PC-3 (cell line): ENCODE data around the gene ADIPOR1. TPM values are rescaled to one million over a fixed set of nuclear protein-coding genes. Genes with fewer than 3 reads are reported as not detected.

Experiments used
- ATAC-seq: fragments of 200-7000 bp; cut with Tn5 transposase; 2 replicates; pipeline ENCODE4 v1.9.1; 2020; ENCODE audit warnings: mild to moderate bottlenecking, moderate library complexity
- BruUV-seq: library from RNA; stranded (reverse); fragments of 400-500 nt; replicated peaks from 2 replicates; lab custom pipeline; 2021; lab: Mats Ljungman, UMichigan
- CTCF ChIA-PET: fragments of 300-600 bp; sonication (Branson Sonifier 250); formaldehyde crosslinking; loops from one replicate; lab custom pipeline; 2022; ENCODE audit warnings: antibody characterized with exemption; lab: Charles Lee
- POLR2A ChIA-PET: fragments of 300-600 bp; sonication (Branson Sonifier 250); formaldehyde crosslinking; loops from one replicate; lab custom pipeline; 2022; ENCODE audit warnings: antibody characterized with exemption; ENCODE audit not compliant: unreplicated experiment; lab: Charles Lee
- DNase-seq: peaks from one replicate; pipeline ENCODE4 v3.0.0-alpha.2; 2015
- H2AFZ ChIP-seq: fragments of 300-600 bp; sonication (generic); 2 replicates; pipeline ENCODE4 v1.6.0; 2016; ENCODE audit warnings: antibody characterized with exemption, low read length
- H3F3A ChIP-seq: fragments of 300-600 bp; sonication (generic); one replicate; pipeline ENCODE4 v1.6.0; 2017; ENCODE audit warnings: antibody characterized with exemption, low read length, control low read depth, mild to moderate bottlenecking; ENCODE audit not compliant: unreplicated experiment
- H3K27ac ChIP-seq: fragments of 300-600 bp; sonication (generic); 2 replicates; pipeline ENCODE4 v1.5.1; 2016; ENCODE audit warnings: mild to moderate bottlenecking, low read length
- H3K27me3 ChIP-seq: fragments of 300-600 bp; sonication (generic); 2 replicates; pipeline ENCODE4 v1.6.1; 2016; ENCODE audit warnings: low read length, mixed read lengths
- H3K36me3 ChIP-seq: fragments of 300-600 bp; sonication (generic); 2 replicates; pipeline ENCODE4 v1.6.1; 2016; ENCODE audit warnings: low read depth, mixed run types, low read length, mixed read lengths
- H3K4me1 ChIP-seq: fragments of 300-600 bp; sonication (generic); 2 replicates; pipeline ENCODE4 v1.5.1; 2016; ENCODE audit warnings: low read length; ENCODE audit not compliant: insufficient read depth
- H3K4me2 ChIP-seq: fragments of 300-600 bp; sonication (generic); 2 replicates; pipeline ENCODE4 v1.6.0; 2016; ENCODE audit warnings: low read length
- H3K4me3 ChIP-seq: fragments of 300-600 bp; sonication (generic); 2 replicates; pipeline ENCODE4 v1.5.1; 2016; ENCODE audit warnings: mild to moderate bottlenecking, low read length, mixed read lengths
- H3K79me2 ChIP-seq: fragments of 300-600 bp; sonication (generic); 2 replicates; pipeline ENCODE4 v1.6.1; 2017; ENCODE audit warnings: low read length, mixed read lengths
- H3K9ac ChIP-seq: fragments of 300-600 bp; sonication (generic); 2 replicates; pipeline ENCODE4 v1.6.0; 2016; ENCODE audit warnings: mild to moderate bottlenecking, low read length
- H3K9me2 ChIP-seq: fragments of 300-600 bp; sonication (generic); replicated peaks from 2 replicates; pipeline ENCODE4 v1.6.1; 2016; ENCODE audit warnings: mixed run types, low read length, mixed read lengths
- H3K9me3 ChIP-seq: fragments of 300-600 bp; sonication (generic); 2 replicates; pipeline ENCODE4 v1.6.1; 2016; ENCODE audit warnings: low read length, mixed read lengths
- H4K20me1 ChIP-seq: fragments of 300-600 bp; sonication (generic); 2 replicates; pipeline ENCODE4 v1.6.1; 2016; ENCODE audit warnings: low read length, mixed read lengths
- CTCF ChIP-seq: fragments of 300-600 bp; sonication (generic); conservative IDR thresholded peaks from 2 replicates; pipeline ENCODE4 v1.5.1; 2017; ENCODE audit warnings: antibody characterized with exemption, low read depth, mild to moderate bottlenecking, low read length
- EZH2 ChIP-seq: fragments of 300-600 bp; sonication (generic); IDR thresholded peaks from one replicate; pipeline ENCODE4 v1.6.1; 2017; ENCODE audit warnings: antibody characterized with exemption, mild to moderate bottlenecking, low read length; ENCODE audit not compliant: unreplicated experiment
- EZH2phosphoT487 ChIP-seq: fragments of 300-600 bp; sonication (generic); IDR thresholded peaks from 2 replicates; pipeline ENCODE4 v1.6.1; 2018; ENCODE audit warnings: mild to moderate bottlenecking, antibody characterized with exemption, low read length, borderline replicate concordance
- intact Hi-C: fragments of 100-400 bp; cut with micrococcal nuclease; formaldehyde crosslinking; loops from 2 replicates; pipeline ENCODE4 v1.9.0; 2023
- total RNA-seq: library from RNA; depleted of rRNA; stranded (reverse); fragments of >200 nt; gene quantifications from 2 replicates; pipeline ENCODE4 v1.2.3, GENCODE V29; 2014

ADIPOR1 gene
- total RNA-seq, 1 experiment from 2014 or later: 137 TPM

GRCh38 chr1:202945483-202945882 lies 12.6 kb downstream of the ADIPOR1 start:
- TF ChIP-seq CTCF (no peak), EZH2phosphoT487 (no peak), EZH2 (no peak)
- Histone ChIP-seq H2AFZ (no peak overlapping the region), H3K9me3 (no peaks in the 10 kb centered on the region), H3K4me2 (no peak overlapping the region), H3K79me2 (no peaks in the 10 kb centered on the region), H3K4me1 (no peaks in the 10 kb centered on the region), H3K36me3 (peaks cover 68% of the 10 kb centered on the region), H3K27ac (no peak overlapping the region), H4K20me1 (no peaks in the 10 kb centered on the region), H3K9ac (no peak overlapping the region), H3K27me3 (no peaks in the 10 kb centered on the region), H3K9me2 (no peaks in the 10 kb centered on the region), H3F3A (no peaks in the 10 kb centered on the region), H3K4me3 (no peak overlapping the region)
- POLR2A ChIA-PET: no interaction called here
- CTCF ChIA-PET: no interaction called here
- ATAC-seq (no peak), DNase-seq (no peak)
- intact Hi-C loops: no loop called here
- BruUV-seq: no TSS peak

GRCh38 chr1:202944438-202944921 lies 13.6 kb downstream of the ADIPOR1 start:
- TF ChIP-seq EZH2phosphoT487 (no peak), EZH2 (no peak), CTCF (no peak)
- Histone ChIP-seq H3K4me3 (no peak overlapping the region), H3K36me3 (peaks cover 68% of the 10 kb centered on the region), H2AFZ (no peak overlapping the region), H3K4me2 (no peak overlapping the region), H3K9me3 (no peaks in the 10 kb centered on the region), H3K4me1 (no peaks in the 10 kb centered on the region), H3K9ac (no peak overlapping the region), H3K79me2 (no peaks in the 10 kb centered on the region), H4K20me1 (no peaks in the 10 kb centered on the region), H3F3A (no peaks in the 10 kb centered on the region), H3K27ac (no peak overlapping the region), H3K27me3 (no peaks in the 10 kb centered on the region), H3K9me2 (no peaks in the 10 kb centered on the region)
- intact Hi-C loops: no loop called here
- no peak for ATAC-seq
- no peak for DNase-seq
- CTCF ChIA-PET: no interaction called here
- POLR2A ChIA-PET: no interaction called here
- BruUV-seq: no TSS peak

- no TSS peak for BruUV-seq
- Histone ChIP-seq H3K79me2 (no peaks in the 10 kb centered on the region), H3K9me3 (no peaks in the 10 kb centered on the region), H3K9ac (no peak overlapping the region), H2AFZ (no peak overlapping the region), H3K4me1 (no peaks in the 10 kb centered on the region), H3K36me3 (peaks cover 57% of the 10 kb centered on the region), H3F3A (no peaks in the 10 kb centered on the region), H3K27me3 (no peaks in the 10 kb centered on the region), H3K4me2 (no peak overlapping the region), H3K4me3 (no peak overlapping the region), H3K27ac (no peak overlapping the region), H3K9me2 (no peaks in the 10 kb centered on the region), H4K20me1 (no peaks in the 10 kb centered on the region)
- ChIA-PET CTCF (no interaction called here), POLR2A (no interaction called here)
- intact Hi-C loops: no loop called here
- TF ChIP-seq CTCF: no peak
- TF ChIP-seq EZH2phosphoT487: no peak
- no peak for TF ChIP-seq EZH2
- no peak for ATAC-seq
- no peak for DNase-seq
These were observed 15.7 kb downstream of the ADIPOR1 start for GRCh38 chr1:202942426-202942825.
